Measurements from ENCODE around the gene SLC1A7. TPM values are rescaled to one million over a fixed set of nuclear protein-coding genes. Genes with fewer than 3 reads are reported as not detected.

Gene SLC1A7
- total RNA-seq, 1 experiment from 2014 or later: not detected

GRCh38 chr1:53061859-53062707 lies 80.4 kb downstream of the SLC1A7 start, which contains the start of gene PODN:
PODN (plus strand) TSS chr1:53062213; CDS start chr1:53069856, 7,643 bp downstream.
- in situ Hi-C loops (cut with HindIII; ENCODE audit: low pct_unique_long_range_greater_than_20kb, low sequenced_read_pairs): no loop called here

GRCh38 chr1:53061123-53061858 lies 81.1 kb downstream of the SLC1A7 start:
- no peak for DNase-seq (ENCODE audit: low read depth, low spot score)
- in situ Hi-C loops (cut with HindIII; ENCODE audit: low pct_unique_long_range_greater_than_20kb, low sequenced_read_pairs): no loop called here

More at GRCh38 chr1:53061859-53062707, 80.4 kb downstream of the SLC1A7 start, which contains the start of gene PODN:
- no peak for DNase-seq (ENCODE audit: low read depth, low spot score)

GRCh38 chr1:53060579-53060978 lies 81.9 kb downstream of the SLC1A7 start:
- DNase-seq (ENCODE audit: low read depth, low spot score): no peak
- in situ Hi-C loops (cut with HindIII; ENCODE audit: low pct_unique_long_range_greater_than_20kb, low sequenced_read_pairs): no loop called here

GRCh38 chr1:53057127-53057526 lies 85.3 kb downstream of the SLC1A7 start:
- no peak for DNase-seq (ENCODE audit: low read depth, low spot score)
- in situ Hi-C loops (cut with HindIII; ENCODE audit: low pct_unique_long_range_greater_than_20kb, low sequenced_read_pairs): no loop called here

GRCh38 chr1:53051676-53052075 lies 90.8 kb downstream of the SLC1A7 start:
- DNase-seq (ENCODE audit: low read depth, low spot score): no peak
- in situ Hi-C loops (cut with HindIII; ENCODE audit: low pct_unique_long_range_greater_than_20kb, low sequenced_read_pairs): no loop called here

GRCh38 chr1:53050310-53050709 lies 92.1 kb downstream of the SLC1A7 start:
- in situ Hi-C loops (cut with HindIII; ENCODE audit: low pct_unique_long_range_greater_than_20kb, low sequenced_read_pairs): no loop called here
- DNase-seq (ENCODE audit: low read depth, low spot score): no peak

GRCh38 chr1:53049574-53049967 lies 92.9 kb downstream of the SLC1A7 start:
- in situ Hi-C loops (cut with HindIII; ENCODE audit: low pct_unique_long_range_greater_than_20kb, low sequenced_read_pairs): no loop called here
- DNase-seq (ENCODE audit: low read depth, low spot score): no peak

GRCh38 chr1:53048960-53049573 lies 93.4 kb downstream of the SLC1A7 start:
- in situ Hi-C loops (cut with HindIII; ENCODE audit: low pct_unique_long_range_greater_than_20kb, low sequenced_read_pairs): no loop called here
- no peak for DNase-seq (ENCODE audit: low read depth, low spot score)

GRCh38 chr1:53047737-53048736 lies 94.4 kb downstream of the SLC1A7 start:
- no peak for DNase-seq (ENCODE audit: low read depth, low spot score)
- in situ Hi-C loops (cut with HindIII; ENCODE audit: low pct_unique_long_range_greater_than_20kb, low sequenced_read_pairs): no loop called here

- no peak for DNase-seq (ENCODE audit: low read depth, low spot score)
- in situ Hi-C loops (cut with HindIII; ENCODE audit: low pct_unique_long_range_greater_than_20kb, low sequenced_read_pairs): no loop called here
Observed at GRCh38 chr1:53046930-53047329, 95.5 kb downstream of the SLC1A7 start.

- DNase-seq (ENCODE audit: low read depth, low spot score): no peak
- in situ Hi-C loops (cut with HindIII; ENCODE audit: low pct_unique_long_range_greater_than_20kb, low sequenced_read_pairs): no loop called here
Observed at GRCh38 chr1:53044926-53045325, 97.5 kb downstream of the SLC1A7 start.

GRCh38 chr1:53043271-53043670 lies 99.2 kb downstream of the SLC1A7 start:
- no peak for DNase-seq (ENCODE audit: low read depth, low spot score)
- in situ Hi-C loops (cut with HindIII; ENCODE audit: low pct_unique_long_range_greater_than_20kb, low sequenced_read_pairs): no loop called here

GRCh38 chr1:53038566-53038965 lies 103.9 kb downstream of the SLC1A7 start:
- no peak for DNase-seq (ENCODE audit: low read depth, low spot score)
- in situ Hi-C loops (cut with HindIII; ENCODE audit: low pct_unique_long_range_greater_than_20kb, low sequenced_read_pairs): no loop called here

Small RNAs within 50 kb of the gene (small RNA-seq; reads per million reads assigned to genes)
- gene HIGD1AP11: 0 reads per million in 2 experiments

Other genes with a start within 250 kb of the SLC1A7 start
- gene ECHDC2, start 220.9 kb downstream of the SLC1A7 start, total RNA-seq (2014; rRNA removed; shearing (Covaris generic)): 0.24 and 1.9 TPM in 2 replicates
- 83.7 and 98.1 TPM in 2 replicates for gene SCP2, start 215.4 kb downstream of the SLC1A7 start, total RNA-seq (2014; rRNA removed; shearing (Covaris generic))
- gene PODN, start 80.4 kb downstream of the SLC1A7 start, total RNA-seq (2014; rRNA removed; shearing (Covaris generic)): not detected in 2 replicates
- 28.2 and 32.1 TPM in 2 replicates for gene CPT2, start 54.2 kb upstream of the SLC1A7 start, total RNA-seq (2014; rRNA removed; shearing (Covaris generic))
- 36.0 and 40.7 TPM in 2 replicates for gene CZIB, start 78.0 kb upstream of the SLC1A7 start, total RNA-seq (2014; rRNA removed; shearing (Covaris generic))
- gene MAGOH, start 95.9 kb upstream of the SLC1A7 start, total RNA-seq (2014; rRNA removed; shearing (Covaris generic)): 37.7 and 45.4 TPM in 2 replicates
- 25.6 and 28.6 TPM in 2 replicates for gene LRP8, start 185.4 kb upstream of the SLC1A7 start, total RNA-seq (2014; rRNA removed; shearing (Covaris generic))